Stimulated activated CD4-positive, alpha-beta T cell treated with anti-CD3 and anti-CD28 coated beads, Interleukin-2, amount 100 ng/mL, for 48 hours (primary cell): ENCODE data around the gene HDAC8.
"Not testable (repeated sequence)": the region's sequence is repeated elsewhere in the genome, so short reads cannot be mapped to it uniquely, and the experiment has no call there.

Experiments
- DNase-seq, 2 donors: peaks; one replicate each; pipeline ENCODE4 v3.0.0-alpha.2; 2020

The HDAC8 gene

DNA sequence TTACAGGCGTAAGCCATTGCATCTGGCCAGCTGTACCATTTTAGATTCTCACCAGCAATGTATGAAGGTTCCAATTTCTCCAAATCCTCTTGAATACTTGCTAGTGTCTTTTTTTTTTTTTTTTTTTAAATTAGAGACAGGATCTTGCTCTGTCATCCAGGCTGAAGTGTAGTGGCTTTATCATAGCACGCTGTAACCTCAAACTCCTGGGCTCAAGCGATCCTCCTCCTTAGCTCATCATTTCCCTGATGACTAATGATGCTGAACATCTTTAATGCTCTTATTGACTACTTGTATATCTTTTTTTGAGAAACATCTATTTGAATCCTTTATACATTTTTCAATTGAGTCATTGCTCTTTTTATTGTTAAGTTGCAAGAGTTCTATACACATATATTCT is 40.3 kb downstream of the HDAC8 start:
- DNase-seq = no peak

DNA sequence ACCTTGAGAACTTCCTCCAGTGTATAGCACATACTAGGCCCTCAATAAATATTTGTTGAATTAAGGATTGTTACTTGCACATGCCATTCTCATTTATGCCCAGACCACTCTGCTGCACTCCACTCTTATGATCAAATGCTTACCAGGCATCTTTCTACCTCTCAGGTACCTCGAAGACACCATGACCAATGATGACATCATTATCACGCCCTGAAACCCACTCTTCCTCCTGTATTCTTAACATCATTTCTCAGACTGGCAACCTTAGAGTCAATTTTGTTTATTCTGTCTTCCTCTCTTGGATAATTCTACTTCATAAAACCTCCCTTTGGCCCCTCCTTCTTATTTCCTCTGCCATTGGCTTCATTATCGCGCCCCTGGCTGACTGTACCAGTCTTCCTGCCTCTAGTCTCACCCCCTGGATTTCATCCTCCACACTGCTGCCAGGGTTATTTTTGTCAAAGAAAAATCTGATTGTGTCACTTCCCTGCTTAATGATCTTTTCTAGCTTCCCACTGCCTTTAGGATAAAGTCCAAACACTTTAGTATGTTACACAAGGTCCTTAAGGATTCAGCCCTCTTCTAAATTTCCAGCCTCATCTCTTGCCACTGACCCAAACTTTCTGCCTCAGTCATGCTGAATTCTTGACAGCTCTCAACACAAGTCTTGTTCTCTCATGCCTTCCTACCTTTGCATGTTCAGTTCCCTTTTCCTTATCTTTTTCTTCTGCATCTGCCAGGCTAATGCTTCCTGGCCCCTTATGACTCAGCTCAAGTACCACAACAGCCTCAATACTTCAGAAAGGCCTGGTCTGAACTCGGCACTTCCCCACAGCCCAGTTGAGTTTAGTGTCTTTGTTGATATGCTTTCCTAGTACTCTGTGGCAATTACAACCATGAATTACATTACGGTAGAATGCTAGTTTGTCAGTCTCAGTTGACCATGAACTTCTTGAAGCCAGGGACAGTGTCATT is 45.8 kb downstream of the HDAC8 start:
- no peak for DNase-seq

DNA sequence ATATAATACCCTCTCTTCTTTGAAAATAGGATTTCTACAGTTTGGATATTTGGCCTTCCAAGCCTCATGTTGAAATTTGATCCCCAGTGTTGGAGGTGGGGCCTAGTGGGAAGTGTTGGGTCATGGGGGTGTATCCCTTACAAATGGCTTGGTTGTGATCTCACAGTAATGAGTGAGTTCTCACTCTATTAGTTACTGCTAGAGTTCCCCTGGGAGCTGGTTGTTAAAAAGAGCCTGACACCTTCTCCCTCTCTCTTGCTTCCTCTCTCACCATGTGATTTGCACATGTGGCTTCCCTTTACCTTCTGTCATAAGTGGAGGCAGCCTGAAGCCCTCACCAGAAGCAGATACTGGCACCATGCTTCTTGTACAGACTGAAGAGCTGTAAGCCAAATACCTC is 73.9 kb downstream of the HDAC8 start:
- DNase-seq = no peak

DNA sequence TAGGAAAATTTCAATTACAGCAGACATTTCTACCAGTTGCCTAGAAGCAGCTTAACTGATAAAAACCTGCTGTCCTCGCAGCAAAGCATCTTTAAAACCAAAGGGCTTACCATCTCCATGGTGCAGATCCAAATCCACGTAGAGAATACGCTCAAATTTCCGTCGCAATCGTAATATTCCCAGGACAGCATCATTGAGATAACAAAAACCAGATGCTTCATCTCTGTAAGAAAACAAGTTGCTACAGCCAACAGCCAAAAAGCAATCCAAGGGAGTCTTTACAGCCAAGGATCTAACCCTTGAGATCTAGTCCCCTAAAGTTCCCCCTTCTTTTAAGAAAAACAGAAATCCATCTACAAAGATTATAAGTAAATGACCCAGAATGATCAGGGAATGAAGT is 77.6 kb downstream of the HDAC8 start:
- no peak for DNase-seq

DNA sequence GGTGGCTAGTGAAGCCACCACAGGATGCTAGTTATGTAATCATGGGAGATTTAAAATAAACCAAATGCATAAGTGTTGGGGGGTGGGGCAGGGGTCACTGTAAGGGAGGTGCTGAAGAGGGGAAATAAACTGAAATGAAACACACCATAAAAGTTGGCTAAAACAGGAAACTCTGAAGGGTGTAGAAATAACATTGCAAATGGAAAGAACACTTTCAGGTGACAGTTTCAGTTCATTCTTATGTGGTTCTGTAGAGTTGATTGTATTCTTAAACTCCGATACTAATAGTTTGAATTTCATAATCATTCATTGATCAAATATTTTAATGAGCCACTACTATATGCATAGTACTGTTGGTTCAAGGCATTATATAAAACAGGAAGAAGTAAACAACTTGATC is 80.1 kb downstream of the HDAC8 start:
- no peak for DNase-seq

DNA sequence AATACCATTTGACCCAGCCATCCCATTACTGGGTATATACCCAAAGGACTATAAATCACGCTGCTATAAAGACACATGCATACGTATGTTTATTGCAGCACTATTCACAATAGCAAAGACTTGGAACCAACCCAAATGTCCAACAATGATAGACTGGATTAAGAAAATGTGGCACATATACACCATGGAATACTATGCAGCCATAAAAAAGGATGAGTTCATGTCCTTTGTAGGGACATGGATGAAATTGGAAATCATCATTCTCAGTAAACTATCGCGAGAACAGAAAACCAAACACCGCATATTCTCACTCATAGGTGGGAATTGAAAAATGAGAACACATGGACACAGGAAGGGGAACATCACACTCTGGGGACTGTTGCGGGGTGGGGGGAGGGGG is 82.4 kb downstream of the HDAC8 start:
- DNase-seq = not testable (repeated sequence)

DNA sequence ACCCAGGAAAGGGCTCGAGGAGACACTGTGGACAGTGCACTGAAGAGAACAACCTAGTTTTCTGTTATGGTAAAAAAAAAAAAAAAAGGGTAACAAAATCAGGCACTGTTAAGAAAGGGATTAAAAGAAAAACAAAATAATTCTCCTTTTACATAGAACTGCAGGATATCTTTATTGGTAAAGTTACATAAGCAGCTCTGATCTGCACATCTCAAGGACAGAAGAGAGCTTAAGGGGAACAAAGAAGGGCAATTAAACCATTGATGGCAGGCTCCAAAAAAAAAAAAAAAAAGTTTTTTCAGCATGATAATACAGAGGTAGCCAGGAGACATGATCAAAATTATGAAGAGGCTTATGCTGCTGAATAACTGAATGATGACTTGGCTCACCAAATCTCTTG is 85.0 kb downstream of the HDAC8 start:
- DNase-seq = no peak

DNA sequence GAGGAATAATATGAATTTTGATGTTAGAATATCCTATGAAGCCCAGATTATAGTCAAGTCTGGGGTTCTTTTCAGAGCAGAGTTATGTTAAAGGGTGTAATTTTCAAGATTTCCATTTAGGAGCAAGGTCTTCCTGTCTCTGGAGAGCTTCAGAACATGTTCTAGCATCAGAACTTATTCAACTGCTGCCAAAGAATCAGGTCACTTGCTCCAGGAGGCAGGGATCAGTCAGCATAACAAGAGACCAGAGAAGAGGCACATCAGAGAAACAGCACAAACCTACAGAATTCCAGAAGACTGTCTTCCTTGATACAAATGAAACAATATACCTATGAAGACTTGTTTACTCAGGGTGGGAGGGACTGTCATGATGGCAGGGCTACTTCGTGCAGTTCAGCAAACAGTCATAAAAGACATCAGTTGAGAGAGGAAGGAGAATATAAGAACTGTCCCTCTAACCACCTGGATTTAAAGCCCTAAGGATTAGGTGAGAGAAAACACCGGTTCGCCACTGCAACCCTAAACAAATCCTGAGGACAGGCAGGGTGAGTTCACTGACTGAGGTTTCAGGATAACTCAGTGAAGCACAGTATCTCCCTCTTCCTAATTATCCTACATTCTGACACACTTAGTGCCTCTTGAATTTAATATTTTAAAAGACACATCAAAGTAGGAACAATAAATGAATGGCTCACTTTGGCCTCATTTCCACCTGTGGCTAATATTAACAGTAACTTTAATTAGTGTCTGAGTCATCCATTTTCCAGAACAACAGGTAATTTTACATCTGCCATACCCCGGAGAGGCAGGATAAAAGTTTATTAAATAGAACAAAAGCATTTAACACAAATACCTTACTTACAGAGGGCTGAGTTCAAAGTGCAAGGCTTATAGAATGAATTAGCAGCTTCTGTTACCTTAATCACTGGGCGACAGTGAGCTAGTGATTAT is 93.0 kb downstream of the HDAC8 start:
- DNase-seq = no peak

DNA sequence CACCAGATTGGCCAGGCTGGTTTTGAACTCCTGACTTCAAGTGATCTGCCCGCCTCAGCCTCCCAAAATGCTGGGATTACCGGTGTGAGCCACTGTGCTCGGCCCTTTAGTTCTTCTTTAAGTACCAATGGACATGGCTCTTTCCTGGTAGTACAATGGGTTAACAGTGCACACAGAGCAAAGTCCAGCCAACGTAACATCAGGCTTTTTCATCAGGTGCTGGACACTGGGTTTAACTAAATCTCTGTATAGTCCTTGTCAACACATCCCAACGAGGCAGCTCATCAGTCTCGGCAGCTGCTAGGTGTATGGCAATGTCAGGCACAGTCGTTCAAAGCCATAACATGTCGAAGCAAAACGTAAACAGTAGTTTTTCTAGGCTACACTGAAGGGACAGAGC is 93.8 kb downstream of the HDAC8 start:
- DNase-seq = no peak

DNA sequence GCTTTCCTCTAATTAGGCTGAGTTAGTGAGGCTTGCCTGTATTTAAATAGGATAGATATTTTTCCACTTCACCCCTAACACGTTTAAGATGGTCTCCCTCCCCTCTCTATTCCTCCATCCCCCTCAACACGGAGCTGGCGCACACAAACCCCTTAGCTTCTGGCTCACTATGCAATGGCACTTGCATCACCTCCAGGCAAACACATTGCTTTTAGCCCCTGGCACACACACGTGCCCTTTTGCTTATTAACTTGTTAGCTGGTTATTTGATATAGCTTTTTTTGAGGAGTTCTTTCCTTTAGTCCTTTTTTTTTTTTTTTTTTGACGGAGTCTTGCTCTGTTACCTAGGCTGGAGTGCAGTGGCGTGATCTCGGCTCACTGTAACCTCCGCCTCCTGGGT is 94.3 kb downstream of the HDAC8 start:
- no peak for DNase-seq

DNA sequence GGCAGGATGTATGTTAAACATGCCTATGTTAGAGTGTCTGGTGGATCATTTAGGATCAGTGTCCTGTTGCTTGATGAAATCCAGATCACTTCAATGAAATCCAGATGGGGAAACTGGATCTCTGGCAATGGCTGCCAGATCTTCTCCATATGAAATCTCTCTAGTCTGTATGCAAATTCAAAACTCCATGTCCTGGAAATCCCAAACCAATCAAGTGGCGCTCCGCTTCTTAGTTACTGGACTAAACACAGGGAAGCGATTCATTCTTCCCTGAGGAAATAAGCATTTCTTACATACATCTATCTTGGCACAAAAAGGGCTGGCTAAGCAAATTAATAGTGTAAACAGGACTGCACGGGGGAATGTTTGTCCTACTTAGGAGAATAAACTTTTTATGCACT is 94.9 kb downstream of the HDAC8 start:
- no peak for DNase-seq

DNA sequence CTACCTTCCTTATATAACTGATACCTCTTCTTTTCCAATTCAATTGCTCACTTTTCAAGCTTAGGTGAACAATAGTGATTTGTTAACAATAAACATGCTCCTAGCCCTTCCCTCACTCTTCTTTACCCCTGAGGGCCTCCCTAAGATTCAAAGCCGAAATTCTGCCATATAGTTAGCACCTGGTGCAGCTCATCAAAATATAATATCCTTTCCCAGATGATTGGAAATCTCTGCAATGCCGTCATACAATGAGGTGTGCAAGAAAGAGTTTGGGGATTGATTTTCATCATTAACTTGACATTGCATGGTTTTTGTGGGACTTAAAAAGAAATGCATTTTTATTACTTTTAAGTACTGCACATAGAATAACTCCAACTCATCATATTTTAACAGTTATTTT is 95.3 kb downstream of the HDAC8 start:
- DNase-seq = no peak

DNA sequence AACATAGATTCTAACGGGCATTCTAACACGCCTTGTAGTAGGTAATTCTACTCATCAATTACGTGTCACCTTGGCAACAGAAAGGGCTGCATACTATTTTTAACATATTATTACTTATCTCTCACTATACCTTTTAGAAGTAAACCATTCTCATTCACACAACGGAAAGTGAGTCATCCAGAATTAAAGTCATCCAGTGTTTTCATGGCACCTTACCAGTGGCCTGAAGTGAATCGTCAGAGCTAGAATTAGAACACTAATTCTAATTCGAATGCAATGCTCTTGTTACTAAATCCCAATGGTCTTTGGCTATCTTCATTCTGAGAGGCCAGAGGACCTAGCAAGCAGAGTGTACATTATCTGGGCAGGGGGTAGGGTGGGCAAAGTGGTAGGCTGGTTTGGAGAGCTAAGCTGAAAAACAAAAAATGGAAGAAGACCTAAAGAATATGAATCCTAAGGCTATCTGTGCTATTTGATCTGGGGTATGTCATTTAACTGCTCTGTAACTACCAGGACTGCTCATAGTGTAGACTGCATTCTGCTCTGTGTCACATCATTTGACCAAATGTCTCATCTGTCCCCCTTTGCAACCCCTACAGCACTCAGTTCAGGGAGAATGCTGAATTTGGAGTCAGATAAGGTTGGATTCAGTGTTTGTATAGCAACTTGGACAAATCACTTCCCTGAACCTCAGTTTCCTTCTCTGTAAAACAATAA is 96.5 kb downstream of the HDAC8 start:
- DNase-seq = no peak

DNA sequence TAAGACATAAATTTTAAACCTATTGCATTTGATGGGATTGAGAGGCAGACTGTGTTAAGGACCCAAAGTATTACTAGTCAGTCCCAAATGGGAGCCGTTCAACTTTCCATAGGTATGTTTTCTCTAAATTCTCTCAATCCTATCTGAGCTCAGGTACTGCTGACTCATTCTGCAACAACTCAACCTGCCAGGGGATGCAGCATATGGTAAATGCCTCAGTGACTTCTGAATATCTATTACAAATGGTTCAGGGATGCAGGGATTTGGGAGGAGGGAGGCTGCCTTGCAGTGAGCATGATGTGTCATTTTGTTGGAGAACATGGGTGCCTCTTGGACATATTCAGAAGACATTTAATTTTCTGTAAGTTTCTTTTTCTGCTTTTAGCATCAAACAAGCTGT is 97.3 kb downstream of the HDAC8 start:
- no peak for DNase-seq

DNA sequence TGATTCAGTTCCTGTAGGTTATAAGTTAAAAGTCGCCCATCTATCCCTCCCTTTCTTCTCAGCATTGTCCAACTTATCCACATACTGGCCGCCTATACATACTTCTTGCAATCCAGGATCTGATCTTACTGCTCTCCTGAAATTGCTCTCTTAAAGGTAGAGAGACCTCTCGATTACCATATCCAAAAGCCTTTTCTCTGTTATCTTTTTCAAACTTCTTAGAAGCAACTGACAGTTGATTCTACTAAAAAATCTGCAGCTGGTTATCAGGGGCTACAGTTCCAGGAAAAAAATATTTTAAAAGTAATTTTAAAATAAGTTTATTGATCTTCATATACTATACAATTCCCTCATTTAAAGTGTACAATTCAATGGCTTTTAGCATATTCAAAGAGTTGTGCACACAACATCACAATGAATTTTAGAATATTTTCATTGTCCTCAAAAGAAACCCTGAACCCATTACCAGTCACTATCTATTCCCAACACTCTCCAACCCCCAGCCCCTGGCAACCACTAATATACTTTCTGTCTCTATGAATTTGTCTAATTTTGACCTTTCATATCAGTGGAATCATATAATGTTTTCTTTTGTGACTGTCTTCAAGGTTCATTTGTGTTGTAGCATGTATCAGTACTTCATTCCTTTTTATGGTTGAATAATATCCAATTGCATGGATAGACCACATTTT is 102.0 kb downstream of the HDAC8 start:
- no peak for DNase-seq

DNA sequence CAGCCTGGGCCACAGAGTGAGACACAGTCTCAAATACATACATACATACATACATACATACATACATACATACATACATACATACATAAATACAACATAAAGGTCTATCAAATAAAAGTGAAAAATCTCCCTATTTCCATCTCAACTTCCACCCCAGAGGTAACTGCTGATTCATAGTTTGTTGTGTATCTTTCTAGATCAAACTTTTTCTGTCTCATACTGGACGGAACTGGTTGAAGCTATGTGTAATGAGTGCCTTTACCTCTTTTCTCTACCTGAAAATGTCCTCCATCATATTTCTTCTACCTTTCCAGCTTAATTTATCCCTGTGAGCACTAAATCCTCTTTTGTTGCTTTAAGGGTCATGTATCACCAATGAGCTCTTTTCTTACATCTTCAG is 102.5 kb downstream of the HDAC8 start:
- DNase-seq = no peak

DNA sequence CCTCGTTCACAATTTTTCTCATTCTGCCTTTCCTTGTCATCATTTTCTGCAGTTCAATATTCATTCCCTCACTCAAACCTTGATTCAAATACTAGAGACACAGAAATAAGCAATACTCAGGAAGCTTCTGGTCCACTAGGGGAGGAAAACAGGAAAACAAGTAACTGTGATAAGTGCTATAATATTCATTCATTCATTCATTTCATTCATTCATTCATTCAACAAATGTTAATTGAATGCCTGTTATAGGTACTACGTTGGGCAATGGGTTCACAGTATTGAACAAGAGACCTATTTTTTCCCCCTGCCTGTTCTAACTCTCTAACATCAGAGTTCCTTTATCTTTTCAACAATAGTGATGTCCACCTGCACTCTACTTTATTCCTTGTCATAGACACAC is 104.0 kb downstream of the HDAC8 start:
- DNase-seq = no peak

DNA sequence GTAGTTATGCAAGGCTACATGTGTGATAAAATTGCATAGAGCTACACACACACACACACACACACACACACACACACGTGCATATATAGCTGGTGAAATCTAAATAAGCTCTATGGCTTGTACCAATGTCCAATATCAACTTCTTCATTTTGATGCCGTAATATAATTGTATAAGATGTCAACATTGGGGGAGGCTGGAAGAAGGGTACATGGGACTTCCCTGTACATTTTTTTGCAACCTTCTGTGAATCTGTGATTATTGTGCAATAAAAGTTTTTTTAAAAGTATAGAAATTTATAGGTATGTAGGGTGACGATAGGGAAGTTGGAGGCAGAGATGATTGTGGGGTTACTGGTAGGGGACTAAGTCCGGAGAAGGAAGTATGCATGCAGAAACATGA is 105.5 kb downstream of the HDAC8 start:
- DNase-seq = no peak

DNA sequence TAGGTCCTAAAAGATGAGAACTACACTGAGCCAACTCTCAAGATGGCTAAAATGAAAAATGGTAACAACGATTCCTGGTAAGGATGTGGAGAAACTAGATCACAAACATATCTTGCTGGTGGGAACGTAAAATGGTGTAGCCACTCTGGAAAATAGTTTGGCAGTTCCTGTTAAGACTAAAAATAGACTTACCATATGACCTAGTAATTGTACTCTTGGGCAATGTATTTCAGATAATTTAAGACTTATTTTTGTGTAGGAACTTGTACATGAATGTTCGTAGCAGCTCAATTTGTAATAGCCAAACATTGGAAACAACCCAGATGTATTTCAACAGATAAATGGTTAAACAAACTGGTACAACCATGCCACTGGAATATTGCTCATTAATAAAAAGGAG is 106.2 kb downstream of the HDAC8 start:
- DNase-seq = no peak

DNA sequence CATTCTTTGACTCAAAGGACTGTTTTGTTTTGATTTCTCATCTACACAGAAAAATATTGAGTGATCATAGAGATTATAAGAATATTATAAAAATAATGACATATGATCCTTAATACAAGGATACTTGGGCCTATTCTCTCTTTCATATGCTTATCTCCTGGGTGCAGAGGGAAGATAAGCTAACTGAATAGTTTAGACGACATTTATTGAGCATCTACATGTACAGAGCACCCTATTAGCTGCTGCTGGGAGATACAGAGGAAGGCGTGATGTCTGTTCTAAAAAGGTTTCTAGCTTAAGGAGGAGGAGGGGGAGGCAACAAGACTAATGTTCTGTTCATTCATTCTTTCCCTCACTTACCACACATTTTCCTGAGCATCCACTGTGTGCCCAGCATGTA is 106.8 kb downstream of the HDAC8 start:
- DNase-seq = no peak

DNA sequence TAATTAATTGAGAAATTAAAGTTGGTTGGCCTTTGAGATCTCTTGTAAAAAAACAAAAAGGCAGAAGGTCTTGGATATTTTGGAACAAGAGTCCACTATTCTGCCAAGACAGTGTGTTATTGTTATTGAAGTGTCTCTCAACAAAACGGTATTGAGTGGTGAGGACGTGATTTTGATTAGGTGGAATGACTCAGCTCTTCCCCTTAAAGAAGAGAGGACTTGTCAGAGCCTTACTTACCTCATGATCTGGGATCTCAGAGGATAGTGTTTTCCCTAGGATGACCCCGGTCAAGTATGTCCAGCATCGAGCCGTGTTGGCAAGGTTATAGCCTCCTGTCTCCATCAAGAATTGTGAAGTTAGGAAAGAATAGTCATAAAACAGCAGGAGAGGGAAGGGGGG is 110.9 kb downstream of the HDAC8 start:
- DNase-seq = no peak

DNA sequence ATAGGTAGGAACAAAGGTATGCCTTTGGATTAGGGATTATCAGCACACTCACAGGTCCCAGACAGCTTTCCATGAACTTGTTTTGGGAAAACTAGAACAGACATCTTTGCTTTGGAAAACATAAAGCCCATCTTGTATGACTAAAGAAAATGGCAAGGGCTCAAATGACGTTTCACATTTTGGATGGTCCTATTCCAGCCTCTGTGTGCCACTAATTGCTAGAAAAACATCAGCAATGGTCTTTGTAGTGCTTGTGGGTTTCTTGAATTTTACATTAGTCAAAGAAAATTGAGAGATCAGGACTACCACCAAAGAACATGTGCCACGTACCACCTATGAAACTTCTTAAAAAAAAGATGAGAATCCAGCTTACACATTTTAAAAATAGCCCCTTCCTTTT is 111.4 kb downstream of the HDAC8 start:
- DNase-seq = no peak

DNA sequence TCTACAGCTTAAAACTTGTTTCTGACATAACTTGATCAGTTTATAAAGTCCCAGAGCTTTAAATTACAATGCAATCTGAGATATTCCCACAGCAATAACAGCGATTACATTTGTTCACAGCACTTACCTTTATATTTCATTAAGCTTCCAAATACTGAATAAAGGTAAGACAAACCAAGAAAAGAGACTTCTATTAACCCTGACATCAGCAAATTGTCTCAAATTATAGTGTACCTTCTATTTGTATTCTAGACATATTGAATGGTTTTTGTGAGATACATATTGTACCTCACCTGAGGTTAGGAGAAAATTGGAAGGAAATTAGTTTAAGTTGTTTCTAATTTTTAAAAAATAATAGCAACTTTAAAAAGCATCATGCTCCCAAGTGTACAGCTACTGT is 111.9 kb downstream of the HDAC8 start:
- DNase-seq = no peak
